Skin of body (tissue), 2 donors: ENCODE measurements around the gene DCST2. TPM values are rescaled to one million over a fixed set of nuclear protein-coding genes. Genes with fewer than 3 reads are reported as not detected.

ENCODE experiments used
- DNase-seq: peaks from one replicate; lab custom pipeline; 2025; lab: John Stamatoyannopoulos, UW
- total RNA-seq: library from RNA; depleted of rRNA; stranded (reverse); fragments of >200 nt; gene quantifications from one replicate; pipeline ENCODE4 v1.2.3, GENCODE V29; 2014

DCST2 gene
- total RNA-seq, 1 donor from 2014 or later: 0.49 TPM

- no peak for DNase-seq
Measured at GRCh38 chr1:155010211-155010918, 23.2 kb downstream of the DCST2 start.

GRCh38 chr1:155009742-155010141 lies 23.8 kb downstream of the DCST2 start:
- DNase-seq: no peak

GRCh38 chr1:155009221-155009711 lies 24.3 kb downstream of the DCST2 start:
- no peak for DNase-seq

GRCh38 chr1:155008015-155008941 lies 25.3 kb downstream of the DCST2 start:
- no peak for DNase-seq

- no peak for DNase-seq
Measured at GRCh38 chr1:155007251-155007828, 26.2 kb downstream of the DCST2 start.

- DNase-seq: peak; percentile 4
Measured at GRCh38 chr1:155006601-155007101, 26.9 kb downstream of the DCST2 start.

GRCh38 chr1:155005076-155006011 lies 28.2 kb downstream of the DCST2 start:
- no peak for DNase-seq

- no peak for DNase-seq
Measured at GRCh38 chr1:155004352-155005075, 29.1 kb downstream of the DCST2 start.

- peak; percentile 14 for DNase-seq
Measured at GRCh38 chr1:155003766-155004351, 29.7 kb downstream of the DCST2 start.

GRCh38 chr1:155003227-155003765 lies 30.3 kb downstream of the DCST2 start:
- peak; percentile 26 for DNase-seq

GRCh38 chr1:155002464-155003226 lies 30.9 kb downstream of the DCST2 start, which contains the start of gene ZBTB7B:
Gene ZBTB7B (plus strand): TSS chr1:155002802. CDS start chr1:155014661, 11,859 bp downstream.
- peak; percentile 37 for DNase-seq

- peak; percentile 98 for DNase-seq
Measured at GRCh38 chr1:155001675-155002463, 31.7 kb downstream of the DCST2 start.

- DNase-seq: no peak
Measured at GRCh38 chr1:155001425-155001674, 32.2 kb downstream of the DCST2 start.

- peak; percentile 80 for DNase-seq
Measured at GRCh38 chr1:155000726-155001424, 32.7 kb downstream of the DCST2 start.

- no peak for DNase-seq
Measured at GRCh38 chr1:155000411-155000725, 33.2 kb downstream of the DCST2 start.

- peak; percentile 30 for DNase-seq
Measured at GRCh38 chr1:154999571-155000410, 33.8 kb downstream of the DCST2 start.
